Measurements from ENCODE around the gene WSCD1.

- TF ChIP-seq SUZ12 (IDR thresholded peaks at IDR 0.05) (no peak), TARDBP (IDR thresholded peaks at IDR 0.05) (no peak), FOXK2 (IDR thresholded peaks at IDR 0.05) (no peak), FOXM1 (IDR thresholded peaks at IDR 0.05; ENCODE audit: borderline replicate concordance) (no peak), NFRKB (IDR thresholded peaks at IDR 0.05) (no peak), SP1 (IDR thresholded peaks at IDR 0.05) (no peak), ELF4 (IDR thresholded peaks at IDR 0.05) (no peak), ARNT (IDR thresholded peaks at IDR 0.05) (no peak), L3MBTL2 (conservative IDR thresholded peaks at IDR 0.05) (no peak), ZNF384 (IDR thresholded peaks at IDR 0.05) (no peak), PKNOX1 (IDR thresholded peaks at IDR 0.05) (no peak), BHLHE40 (IDR thresholded peaks at IDR 0.05; ENCODE audit: borderline replicate concordance) (no peak), HDGF (IDR thresholded peaks at IDR 0.05; ENCODE audit: borderline replicate concordance) (no peak)
Observed at GRCh38 chr17:6096201-6097004, 26.2 kb downstream of the WSCD1 start.
